GM21423 (cell line): ENCODE measurements around the gene NSMCE1.
A peak's percentile ranks its signal among the peaks of the same experiment; 100 is the strongest.

ENCODE experiments used
- ATAC-seq: cut with Tn5 transposase; IDR thresholded peaks from one replicate; pipeline ENCODE4 v1.9.1; 2021; ENCODE audit warnings: mild to moderate bottlenecking, moderate library complexity; ENCODE audit not compliant: unreplicated experiment

Gene NSMCE1

DNA sequence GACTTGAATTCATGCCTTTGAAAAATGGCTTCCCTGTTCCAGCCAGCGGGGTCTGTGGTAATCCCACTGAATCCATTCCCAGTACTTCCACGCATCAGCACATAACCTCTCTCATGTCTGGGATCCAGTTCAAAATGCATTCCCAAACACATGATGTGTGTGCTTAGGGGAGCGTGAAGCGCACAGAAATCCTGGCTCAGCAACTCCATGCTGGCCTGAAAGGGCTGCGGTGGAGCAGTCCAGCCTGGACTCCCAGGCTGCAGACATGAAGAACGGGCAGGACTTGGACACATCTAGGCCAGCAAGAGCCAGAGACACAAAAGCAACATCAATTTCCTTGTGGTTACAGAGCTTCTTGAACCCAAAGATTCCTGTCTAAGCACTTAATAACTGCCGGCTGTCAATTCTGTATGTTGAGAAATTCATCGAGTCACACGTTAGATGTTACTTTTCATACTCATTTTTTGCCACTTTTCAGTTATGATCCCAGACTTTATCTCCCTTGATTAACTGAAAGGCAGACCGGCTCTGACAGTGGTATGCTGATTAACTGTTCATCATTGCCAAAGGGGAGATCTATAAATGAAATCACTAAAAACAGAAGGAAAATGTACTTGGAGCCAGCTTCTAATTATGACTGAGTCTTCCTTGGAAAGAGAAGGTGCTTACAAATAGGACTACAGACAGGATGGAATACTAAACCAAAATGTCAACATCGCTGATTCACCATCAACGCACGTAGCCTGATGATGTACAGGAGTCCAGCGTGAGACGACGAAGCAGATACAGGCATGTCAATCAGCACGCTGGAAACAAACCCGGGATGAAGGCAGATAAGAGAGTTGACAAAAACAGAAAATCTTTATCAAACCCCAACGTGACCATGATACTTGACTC is 23.0 kb downstream of the NSMCE1 start:
- ATAC-seq: no peak

DNA sequence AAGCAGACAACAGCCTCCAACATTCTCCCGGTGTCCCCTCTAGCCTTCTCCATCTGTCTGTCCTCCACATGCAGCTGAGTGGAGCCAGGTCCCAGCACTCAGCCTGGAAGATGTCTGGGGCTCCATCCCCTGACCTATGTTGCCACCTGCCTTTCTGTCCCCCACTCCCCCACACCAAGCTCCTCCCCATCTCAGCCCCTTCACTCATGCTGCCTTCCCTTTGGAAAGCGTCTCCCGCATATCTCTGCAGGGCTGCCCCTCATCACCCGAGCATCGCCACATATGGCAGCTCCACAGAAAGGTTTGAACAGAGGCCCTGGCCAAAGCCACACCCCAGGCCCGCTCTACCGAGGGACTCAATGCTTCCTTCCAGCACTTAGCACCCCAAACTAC is 24.2 kb downstream of the NSMCE1 start:
- no peak for ATAC-seq

DNA sequence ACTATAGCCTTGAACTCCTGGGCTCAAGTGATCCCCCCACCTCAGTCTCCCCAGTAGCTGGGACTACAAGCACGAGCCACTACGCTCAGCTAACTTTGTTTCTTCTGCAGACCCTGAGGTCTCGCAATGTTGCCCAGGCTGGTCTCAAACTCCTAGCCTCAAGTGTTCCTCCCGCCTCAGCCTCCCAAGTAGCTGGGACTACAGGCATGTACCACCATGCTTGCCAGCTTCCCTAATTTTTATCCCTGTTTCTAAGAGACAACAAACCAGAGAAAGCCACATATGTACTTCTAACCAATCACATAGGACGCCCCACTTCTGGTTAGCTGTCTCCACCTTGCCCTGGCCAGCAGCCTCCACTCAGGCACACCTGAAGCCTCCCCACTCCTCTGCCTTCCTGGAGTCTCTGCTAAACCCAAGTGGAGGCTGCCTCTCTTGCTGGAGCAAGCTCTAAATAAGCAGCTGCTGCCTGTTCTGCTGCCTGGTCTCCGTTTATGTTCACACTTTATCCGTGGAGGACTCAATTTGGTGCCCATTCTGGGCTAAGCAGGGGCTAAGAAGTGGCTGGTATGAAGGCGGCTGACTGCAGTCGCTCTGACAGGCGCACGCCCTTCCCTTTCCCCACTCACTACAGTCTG is 24.7 kb downstream of the NSMCE1 start:
- no peak for ATAC-seq

DNA sequence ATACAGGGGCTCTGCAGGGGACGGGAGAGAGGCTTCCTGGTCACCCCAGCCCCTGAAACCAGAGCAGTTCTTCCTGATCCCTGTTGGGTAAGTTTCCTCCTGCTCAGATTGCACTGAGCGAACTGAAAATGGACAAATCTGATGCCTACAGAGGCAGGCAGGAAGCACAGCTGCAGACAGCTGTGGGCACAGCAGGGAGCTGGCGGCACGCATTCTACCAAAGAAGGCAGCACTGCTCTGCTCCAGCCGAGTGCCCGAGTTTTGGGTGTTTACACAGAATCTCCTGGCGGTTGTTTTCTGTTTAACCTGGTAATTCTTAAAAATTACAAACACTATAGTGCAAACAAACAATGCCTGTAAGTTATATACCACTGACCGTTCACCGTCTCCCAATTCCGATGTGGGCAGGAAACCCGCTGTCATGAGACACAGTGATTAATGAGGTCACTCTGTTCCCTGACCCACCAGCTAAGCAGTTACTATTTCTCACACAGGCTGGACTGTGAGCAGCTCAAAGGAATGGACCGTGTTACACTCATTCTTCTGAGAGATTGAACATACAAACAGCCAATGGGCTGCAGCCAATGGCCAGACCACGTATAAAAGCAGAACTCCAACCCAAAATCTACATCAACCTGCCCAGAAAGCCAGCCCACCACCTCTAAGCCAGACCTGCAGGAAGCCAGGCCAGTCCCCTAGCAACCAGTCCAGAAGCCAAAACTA is 25.5 kb downstream of the NSMCE1 start:
- ATAC-seq: peak; percentile 36

DNA sequence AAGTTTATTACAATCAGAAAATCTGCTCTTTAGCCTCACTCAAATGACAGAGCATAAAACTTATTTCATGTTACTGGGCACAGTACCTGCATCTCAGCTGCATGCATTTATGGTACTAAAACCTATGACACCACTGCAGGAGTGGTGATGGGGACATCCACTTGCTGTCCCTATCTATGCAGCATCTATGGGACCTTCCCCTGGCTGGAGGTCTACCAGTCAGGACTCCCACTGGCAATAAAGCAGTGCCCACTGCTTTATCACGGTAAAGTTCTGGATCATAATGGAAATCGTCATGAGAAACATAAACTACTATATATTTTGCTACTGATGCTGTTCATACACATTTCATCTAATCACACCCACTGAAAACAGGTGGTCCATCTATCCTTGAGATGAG is 26.2 kb downstream of the NSMCE1 start:
- ATAC-seq: no peak

DNA sequence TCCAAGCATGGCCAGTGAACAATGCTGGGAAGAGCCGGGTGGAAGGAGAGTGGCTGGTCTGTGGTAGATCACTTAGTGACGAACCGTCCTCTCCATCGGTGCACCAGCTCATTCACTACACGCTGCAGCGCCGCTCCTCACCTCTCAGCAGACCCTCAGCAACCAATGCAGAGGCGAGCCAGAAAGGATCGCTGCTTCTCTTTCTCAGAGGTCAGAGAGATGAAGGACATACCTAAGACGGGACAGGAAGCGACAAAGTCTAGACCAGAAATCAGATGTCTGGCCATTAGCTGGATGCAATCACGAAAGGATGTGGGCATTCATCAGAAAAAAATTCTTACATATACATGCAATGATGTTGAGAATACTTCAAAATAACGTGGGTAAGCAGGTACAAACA is 26.9 kb downstream of the NSMCE1 start:
- no peak for ATAC-seq

DNA sequence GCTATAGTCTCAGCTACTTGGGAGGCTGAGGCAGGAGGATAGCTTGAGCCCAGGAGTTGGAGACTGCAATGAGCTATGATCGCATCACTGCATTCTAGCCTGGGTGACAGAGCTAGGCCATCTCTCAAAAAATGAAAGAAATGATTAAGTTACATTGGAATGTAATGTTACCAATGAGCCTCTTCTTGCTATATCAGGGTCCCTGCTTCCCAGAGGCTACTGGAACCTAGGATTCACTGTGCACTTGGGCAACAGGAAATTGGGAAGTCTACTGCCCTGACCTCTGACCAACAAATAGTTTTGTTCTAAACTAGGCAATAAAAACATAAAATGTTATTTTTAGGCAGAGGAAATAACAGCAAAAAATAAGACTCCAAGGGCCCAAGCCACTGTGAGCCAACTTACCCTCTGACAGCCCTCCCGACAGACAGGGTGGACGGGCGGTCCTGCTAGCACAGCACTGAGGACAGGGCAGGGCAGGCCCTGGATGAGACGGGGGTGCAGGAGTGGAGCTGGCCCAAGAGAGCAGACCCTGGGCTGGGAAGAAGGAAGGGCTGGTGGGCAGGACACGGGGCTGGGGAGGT is 27.5 kb downstream of the NSMCE1 start:
- no peak for ATAC-seq

DNA sequence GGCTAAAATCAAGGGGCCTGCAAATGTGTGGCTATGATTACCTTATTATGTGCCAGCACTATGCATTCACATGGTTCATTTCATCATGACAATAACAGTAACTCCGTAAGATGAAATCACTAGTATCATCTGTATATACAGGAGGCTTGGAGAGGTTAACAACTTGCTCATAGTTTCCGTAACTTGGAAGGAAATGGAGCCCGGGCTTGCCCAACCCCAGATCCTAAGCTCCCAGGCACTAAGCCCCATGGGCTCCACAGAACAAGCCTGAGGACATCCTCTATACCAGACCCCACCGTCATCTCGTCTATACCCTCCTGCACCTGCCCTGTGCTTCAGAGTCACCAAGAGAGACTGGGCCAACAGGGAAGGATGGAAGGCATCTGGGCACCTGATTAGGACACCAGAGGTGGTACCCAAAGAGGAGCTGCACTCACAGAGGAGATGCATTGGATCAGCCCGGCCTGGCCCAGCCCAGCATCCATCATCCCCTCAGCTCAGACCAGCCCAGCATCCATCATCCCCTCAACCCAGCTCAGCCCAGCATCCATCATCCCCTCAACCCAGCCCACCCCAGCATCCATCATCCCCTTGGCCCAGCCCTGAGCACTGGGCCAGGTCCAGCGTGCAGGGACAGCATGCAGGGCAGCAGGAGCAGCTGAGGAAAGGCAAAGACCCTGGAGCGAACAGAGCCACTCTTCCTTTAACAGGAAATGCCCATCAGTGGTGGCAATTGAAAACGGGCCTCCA is 28.5 kb downstream of the NSMCE1 start:
- ATAC-seq: no peak

DNA sequence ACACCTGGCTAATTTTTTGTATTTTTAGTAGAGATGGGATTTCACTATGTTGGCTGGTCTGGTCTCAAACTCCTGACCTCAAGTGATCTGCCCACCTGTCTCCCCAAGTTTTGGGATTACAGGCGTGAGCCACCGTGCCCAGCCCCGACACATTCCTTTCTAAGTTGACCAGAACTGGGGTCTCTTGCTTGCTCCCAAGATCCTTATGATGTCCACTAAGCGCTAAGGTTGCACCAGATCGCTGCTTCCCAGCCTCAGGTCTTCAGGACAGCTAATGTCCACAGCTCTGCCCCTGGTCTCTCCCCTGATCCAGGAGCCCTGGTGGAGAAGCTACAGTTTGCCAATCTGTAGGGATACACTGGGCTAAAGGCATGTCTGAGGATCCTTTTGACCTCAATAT is 29.5 kb downstream of the NSMCE1 start:
- ATAC-seq: no peak

DNA sequence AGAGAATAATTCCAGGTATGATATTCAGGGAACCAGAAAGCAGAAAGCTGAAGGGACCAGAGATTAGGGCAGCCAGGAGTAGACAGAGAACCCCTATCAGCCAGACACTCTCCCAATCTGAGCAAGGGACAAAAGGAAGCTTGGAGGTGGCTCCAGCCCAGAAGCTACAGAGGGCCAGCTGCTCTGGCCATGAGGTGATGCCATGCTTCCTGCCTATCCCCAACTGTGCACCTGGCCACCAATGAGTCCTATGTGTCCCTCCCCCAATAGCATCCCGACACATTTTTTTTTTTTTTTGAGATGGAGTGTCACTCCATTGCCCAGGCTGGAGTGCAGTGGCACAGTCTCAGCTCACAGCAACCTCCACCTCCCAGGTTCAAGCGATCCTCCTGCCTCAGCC is 30.0 kb downstream of the NSMCE1 start:
- ATAC-seq: no peak

DNA sequence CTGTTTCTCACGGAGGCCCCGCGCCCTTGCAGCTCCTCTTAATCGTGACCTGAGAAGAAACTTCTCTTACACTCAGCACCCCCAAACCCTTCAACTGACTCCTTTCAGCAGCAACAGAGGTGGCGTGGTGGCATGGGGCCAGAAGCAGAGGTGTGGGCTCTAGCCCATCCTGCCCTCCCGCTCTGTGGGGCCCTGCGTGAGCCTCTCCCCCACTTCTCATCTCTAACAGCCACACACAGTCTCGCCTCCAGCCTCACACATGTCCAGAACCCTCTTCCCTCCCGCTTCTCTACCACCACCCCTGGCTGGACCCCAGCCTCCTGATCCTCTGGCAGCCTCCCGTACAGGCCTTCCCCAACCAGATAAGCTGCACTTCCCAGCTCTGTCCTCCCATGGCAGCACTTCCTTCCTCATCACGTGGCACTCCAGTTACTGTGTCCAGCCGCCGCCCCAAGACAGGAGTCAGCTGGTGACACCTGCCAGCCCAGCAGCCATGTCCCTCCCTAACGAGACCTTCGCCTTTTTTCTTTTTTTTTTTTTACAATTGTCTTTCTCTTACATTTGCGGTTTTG is 30.5 kb downstream of the NSMCE1 start:
- peak; percentile 21 for ATAC-seq

DNA sequence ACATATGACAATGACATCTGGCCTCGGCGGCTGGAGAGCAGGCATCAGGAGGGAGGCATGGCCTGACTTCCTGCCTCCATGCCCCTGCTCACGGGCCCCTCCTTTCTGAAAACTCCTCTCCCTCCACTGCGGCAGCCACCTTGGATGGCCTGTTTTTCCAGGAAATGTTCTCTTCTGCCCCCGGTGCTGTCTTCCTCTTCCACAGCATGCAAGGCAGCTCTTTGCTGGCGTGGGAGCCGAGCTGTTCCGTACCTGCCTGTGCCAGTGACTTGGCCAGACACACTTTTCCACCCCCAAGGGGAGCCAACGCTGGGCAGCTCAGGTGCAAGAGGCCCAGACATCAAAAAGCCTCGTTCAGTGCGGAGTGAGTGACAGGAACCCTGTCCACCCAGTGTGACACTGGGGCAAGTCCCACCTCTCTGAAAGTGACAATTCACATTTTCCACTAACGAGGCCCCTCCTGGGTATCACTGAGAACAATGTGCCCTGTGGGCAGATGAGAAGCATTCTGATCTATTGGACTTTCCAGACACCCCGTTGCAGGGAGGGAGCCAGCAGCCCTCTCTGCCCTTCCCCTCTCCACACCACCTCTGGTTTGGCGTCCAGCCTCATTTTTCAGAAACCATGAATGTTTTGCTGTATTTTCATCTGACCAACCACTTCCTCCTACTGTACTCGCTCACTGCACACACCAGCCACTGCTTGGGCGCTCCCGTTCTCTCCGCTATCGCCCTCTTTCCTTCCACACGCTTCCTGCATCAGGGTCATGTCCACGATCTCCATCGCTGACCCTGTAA is 31.2 kb downstream of the NSMCE1 start:
- ATAC-seq: peak; percentile 55

DNA sequence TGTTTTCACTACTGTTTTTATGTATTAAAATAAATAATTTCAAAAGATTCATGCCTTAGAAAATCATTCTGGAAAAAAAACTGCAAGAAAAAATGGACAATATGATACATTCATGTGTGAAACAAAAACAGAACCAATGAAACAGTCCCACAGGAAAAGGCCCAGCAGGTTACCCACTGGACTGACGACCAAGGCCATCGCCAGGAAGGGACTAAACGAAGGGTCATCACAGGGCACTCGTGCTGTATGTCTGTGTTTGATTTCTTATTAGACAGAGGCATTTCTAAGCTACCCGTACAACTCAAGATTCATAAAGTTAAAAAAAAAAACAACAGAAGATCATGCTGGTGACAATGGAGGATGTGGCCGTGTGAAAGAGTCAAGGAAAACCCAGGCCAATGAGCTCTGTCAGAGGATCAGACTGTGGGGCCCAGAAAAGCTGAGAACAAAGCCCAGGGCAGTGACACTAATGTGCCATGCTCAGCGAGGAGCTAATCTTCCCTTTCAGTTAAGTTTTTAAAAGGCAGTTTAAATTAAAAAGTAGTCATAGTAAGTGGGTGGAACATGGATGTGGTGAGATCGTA is 31.8 kb downstream of the NSMCE1 start:
- ATAC-seq: no peak

DNA sequence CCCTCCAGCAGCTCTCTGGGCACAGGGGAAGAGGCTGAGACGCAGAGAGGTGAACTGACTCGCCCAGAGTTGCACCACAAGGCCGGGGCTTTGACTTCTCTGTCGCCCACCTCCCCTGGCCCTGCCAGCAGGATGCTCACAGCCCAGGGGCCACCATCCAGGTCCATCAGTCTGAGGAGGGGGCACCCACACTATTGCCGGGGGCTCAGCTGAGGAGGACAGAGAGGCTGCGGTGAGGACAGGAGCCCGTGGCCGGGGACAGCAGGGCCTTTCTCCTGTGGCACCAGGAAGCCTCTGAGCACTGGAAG is 32.7 kb downstream of the NSMCE1 start:
- ATAC-seq: no peak

DNA sequence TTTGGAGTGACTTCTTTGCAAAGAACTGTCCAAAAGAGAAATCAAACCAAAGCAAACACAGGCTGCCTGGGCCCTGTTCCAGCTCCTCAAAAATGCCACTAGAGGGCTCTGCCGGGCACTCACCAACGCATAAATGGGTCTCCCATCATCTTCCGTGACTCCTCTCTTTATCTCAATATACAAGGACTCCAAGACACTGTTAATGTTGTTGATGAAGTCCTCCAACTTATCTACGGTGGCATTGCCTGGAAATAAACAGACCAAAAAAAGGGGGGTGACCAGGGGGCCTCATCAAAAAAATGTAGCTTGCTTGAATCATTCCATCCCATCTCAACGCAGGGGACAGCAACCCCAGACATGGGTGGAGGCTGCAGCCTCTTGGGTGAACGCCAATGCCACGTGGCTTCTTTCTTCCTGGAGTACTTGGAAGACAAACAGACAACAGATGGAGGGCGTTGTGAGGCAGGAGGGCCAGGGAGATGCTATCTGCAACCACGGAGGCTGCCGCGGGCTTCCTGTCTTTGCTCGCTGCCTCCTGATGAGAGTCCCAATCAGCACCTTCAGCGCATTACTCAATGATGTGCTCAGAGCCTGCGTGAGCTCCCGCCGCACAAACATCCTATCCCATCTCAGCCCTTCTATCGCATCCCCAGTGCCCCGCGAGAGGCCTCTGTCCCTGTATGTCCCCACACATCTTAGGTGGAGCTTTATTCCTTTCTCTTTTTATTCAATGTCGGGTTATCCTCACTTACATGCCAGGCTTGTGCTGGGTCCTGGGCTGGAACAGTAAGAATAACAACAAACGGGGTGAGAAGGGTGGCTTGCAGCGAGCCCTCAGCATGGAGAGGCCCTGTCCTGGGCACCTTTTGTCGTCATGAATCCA is 33.3 kb downstream of the NSMCE1 start:
- ATAC-seq: no peak

DNA sequence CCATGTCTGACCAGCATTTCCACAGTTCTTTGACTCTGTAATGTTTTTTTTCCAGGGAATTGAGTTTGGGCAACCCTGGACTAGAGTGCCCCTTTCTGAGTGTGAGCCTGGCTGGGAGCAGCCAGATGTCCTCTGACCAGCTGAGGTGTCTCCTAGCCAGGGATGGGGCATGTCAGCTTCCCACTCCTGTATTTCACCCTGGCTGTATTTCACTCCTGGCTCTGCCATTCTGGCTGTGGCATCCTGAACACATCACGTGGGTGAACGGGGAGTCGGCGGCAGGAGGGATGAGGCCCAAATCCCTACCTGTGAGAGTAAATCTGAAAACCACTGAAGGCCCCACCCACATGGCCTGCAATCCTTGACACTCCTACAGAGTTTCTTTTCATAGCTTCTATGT is 34.0 kb downstream of the NSMCE1 start:
- ATAC-seq: no peak

DNA sequence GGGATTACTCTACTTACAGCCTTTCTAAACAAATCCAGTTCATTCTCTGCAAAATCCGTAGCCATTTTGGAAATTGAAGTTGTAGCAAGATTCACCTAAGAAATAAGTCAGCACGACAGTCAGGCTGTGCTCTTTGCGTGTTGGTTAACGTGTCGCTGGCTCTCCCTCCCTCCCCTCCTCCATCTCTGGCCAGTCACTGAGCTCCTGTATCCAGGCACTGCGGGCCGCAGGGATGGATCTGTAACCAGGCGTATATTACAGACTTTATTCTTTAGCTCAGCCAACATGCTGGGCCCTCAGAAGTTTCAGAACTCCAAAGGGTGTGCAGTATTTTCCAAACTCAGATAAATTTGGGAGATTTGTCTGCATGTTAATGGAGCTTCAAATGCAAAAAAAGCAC is 34.4 kb downstream of the NSMCE1 start:
- no peak for ATAC-seq

DNA sequence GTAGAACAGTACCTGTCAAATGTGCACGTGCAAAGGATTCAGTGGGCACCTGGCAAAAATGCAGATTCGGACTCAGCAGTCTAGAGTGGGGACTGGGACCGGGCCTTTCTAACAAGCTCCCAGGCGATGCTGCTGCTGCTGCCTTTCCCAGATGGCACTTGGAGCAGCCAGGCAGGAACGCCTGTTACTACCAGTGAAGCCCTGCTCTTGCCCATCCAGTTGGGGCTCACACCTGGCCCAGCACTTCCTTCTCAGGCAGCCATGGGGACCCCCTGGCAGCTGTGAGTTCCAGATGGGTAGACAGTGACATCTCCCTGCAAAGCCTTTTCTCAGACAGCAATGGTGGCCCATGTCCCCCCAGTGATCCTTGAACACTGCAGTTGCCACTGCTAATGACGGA is 34.8 kb downstream of the NSMCE1 start:
- ATAC-seq: no peak
